Measurements from ENCODE around the gene GFOD1.

DNA sequence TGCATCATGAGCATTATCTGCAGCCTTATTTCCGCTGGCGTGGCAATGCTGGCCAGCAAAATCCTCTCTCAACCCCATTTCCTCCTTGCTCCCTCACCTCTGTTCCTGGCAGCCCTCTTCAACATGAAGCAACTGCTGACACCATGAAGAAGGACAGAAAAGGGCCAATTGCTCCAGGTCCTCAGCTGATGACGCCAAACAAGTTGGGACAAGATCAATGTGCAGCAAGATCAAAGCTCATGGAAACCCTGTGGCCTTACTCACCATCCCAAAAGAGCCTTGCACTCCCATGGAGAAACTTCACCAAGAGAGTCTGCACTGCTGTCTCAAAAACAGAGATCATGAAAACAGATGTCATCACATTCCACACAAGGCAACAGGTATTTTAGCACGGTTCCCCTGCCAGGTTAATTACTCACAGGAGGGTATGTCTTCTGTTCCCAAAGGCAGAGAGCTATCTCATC is 7.4 kb downstream of the GFOD1 start:
- TF ChIP-seq, protein P1, sequence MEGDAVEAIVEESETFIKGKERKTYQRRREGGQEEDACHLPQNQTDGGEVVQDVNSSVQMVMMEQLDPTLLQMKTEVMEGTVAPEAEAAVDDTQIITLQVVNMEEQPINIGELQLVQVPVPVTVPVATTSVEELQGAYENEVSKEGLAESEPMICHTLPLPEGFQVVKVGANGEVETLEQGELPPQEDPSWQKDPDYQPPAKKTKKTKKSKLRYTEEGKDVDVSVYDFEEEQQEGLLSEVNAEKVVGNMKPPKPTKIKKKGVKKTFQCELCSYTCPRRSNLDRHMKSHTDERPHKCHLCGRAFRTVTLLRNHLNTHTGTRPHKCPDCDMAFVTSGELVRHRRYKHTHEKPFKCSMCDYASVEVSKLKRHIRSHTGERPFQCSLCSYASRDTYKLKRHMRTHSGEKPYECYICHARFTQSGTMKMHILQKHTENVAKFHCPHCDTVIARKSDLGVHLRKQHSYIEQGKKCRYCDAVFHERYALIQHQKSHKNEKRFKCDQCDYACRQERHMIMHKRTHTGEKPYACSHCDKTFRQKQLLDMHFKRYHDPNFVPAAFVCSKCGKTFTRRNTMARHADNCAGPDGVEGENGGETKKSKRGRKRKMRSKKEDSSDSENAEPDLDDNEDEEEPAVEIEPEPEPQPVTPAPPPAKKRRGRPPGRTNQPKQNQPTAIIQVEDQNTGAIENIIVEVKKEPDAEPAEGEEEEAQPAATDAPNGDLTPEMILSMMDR (conservative IDR thresholded peaks at IDR 0.05; ENCODE audit: low read depth, low read length), result no peak
- TF ChIP-seq MXI1 (IDR thresholded peaks at IDR 0.05; ENCODE audit: borderline replicate concordance, low read depth, low read length), result no peak
- no peak for TF ChIP-seq MAFK (IDR thresholded peaks at IDR 0.05; ENCODE audit: low read depth, low read length)
